OCI-LY3 (cell line): Measurements from ENCODE around the gene FXYD5.
A peak's percentile ranks its signal among the peaks of the same experiment; 100 is the strongest.

Experiments
- H2AFZ ChIP-seq: fragments of 200-600, 300-600 bp; shearing (Covaris generic); 2 replicates; pipeline ENCODE4 v1.6.0; 2014; ENCODE audit warnings: antibody characterized with exemption, low read depth, low read length
- H3K27ac ChIP-seq: fragments of 200-600, 300-600 bp; sonication (generic); 2 replicates; pipeline ENCODE4 v1.5.1; 2014; ENCODE audit warnings: mild to moderate bottlenecking, low read length, moderate library complexity, mixed read lengths
- H3K27me3 ChIP-seq: fragments of 200-600, 300-600 bp; sonication (generic); 2 replicates; pipeline ENCODE4 v1.6.1; 2014; ENCODE audit warnings: low read depth, low read length, mixed read lengths
- H3K36me3 ChIP-seq: fragments of 200-600, 300-600 bp; sonication (generic); replicated peaks from 2 replicates; pipeline ENCODE3; 2014; ENCODE audit warnings: low read depth, low read length, mixed read lengths
- H3K4me1 ChIP-seq: fragments of 300-600, 200-600 bp; sonication (generic); 2 replicates; pipeline ENCODE4 v1.6.1; 2014; ENCODE audit warnings: low read length, mixed read lengths
- H3K4me2 ChIP-seq: fragments of 200-600, 300-600 bp; sonication (generic); 2 replicates; pipeline ENCODE4 v1.6.1; 2014; ENCODE audit warnings: low read length, mixed read lengths
- H3K4me3 ChIP-seq: fragments of 300-600, 200-600 bp; sonication (generic); 2 replicates; pipeline ENCODE4 v1.5.1; 2014; ENCODE audit warnings: antibody characterized with exemption, mild to moderate bottlenecking, low read length, moderate library complexity
- H3K79me2 ChIP-seq: fragments of 300-600, 200-600 bp; shearing (Covaris generic); 2 replicates; pipeline ENCODE4 v1.6.1; 2014; ENCODE audit warnings: mild to moderate bottlenecking, low read length, mixed read lengths
- H3K9ac ChIP-seq: fragments of 300-600, 200-600 bp; shearing (Covaris generic); 2 replicates; pipeline ENCODE4 v1.6.0; 2014; ENCODE audit warnings: mild to moderate bottlenecking, low read length, moderate library complexity
- H3K9me3 ChIP-seq: fragments of 200-600, 300-600 bp; shearing (Covaris generic); 2 replicates; pipeline ENCODE4 v1.6.1; 2014; ENCODE audit warnings: low read length, mixed read lengths; ENCODE audit not compliant: insufficient read depth
- H4K20me1 ChIP-seq: fragments of 200-600, 300-600 bp; sonication (generic); 2 replicates; pipeline ENCODE4 v1.6.1; 2016; ENCODE audit warnings: low read length, mixed read lengths; ENCODE audit not compliant: insufficient read depth
- CTCF ChIP-seq: fragments of 200-600, 300-600 bp; sonication (generic); IDR thresholded peaks from 2 replicates; pipeline ENCODE4 v1.5.1; 2014; ENCODE audit warnings: antibody characterized with exemption, low read length, low read depth
- EZH2phosphoT487 ChIP-seq: fragments of 200-600 bp; shearing (Covaris generic); IDR thresholded peaks from 2 replicates; pipeline ENCODE4 v1.6.1; 2018; ENCODE audit warnings: antibody characterized with exemption, mixed run types, low read depth

FXYD5 gene

GRCh38 chr19:35153701-35154524 is 622 bp upstream of the FXYD5 start:
- Histone ChIP-seq H3K36me3 (peaks cover 19% of the 10 kb centered on the region), H3K4me3 (peak overlapping the region; percentile 81), H3K27me3 (peaks cover 12% of the 10 kb centered on the region), H3K4me2 (peak overlapping the region; percentile 94), H3K4me1 (peaks cover 13% of the 10 kb centered on the region), H3K9me3 (no peaks in the 10 kb centered on the region), H3K27ac (no peak overlapping the region), H4K20me1 (no peaks in the 10 kb centered on the region), H3K79me2 (peaks cover 9% of the 10 kb centered on the region), H2AFZ (peak overlapping the region; percentile 87; the same call in 1 of the 2 replicates), H3K9ac (peak overlapping the region; percentile 86)
- TF ChIP-seq CTCF, result peak; percentile 46
- TF ChIP-seq EZH2phosphoT487, result no peak

- Histone ChIP-seq H3K36me3 (peaks cover 24% of the 10 kb centered on the region), H3K4me2 (peak overlapping the region; percentile 94), H3K79me2 (peaks cover 9% of the 10 kb centered on the region), H3K9me3 (no peaks in the 10 kb centered on the region), H3K27ac (no peak overlapping the region), H3K4me1 (peaks cover 13% of the 10 kb centered on the region), H3K9ac (peak overlapping the region; percentile 86), H2AFZ (no peak overlapping the region), H3K27me3 (peaks cover 12% of the 10 kb centered on the region), H3K4me3 (peak overlapping the region; percentile 81), H4K20me1 (no peaks in the 10 kb centered on the region)
- TF ChIP-seq CTCF, result no peak
- no peak for TF ChIP-seq EZH2phosphoT487
These were observed 906 bp downstream of the FXYD5 start for GRCh38 chr19:35155441-35155840.

- TF ChIP-seq EZH2phosphoT487, result no peak
- TF ChIP-seq CTCF, result no peak
- Histone ChIP-seq H3K27ac (no peak overlapping the region), H3K9me3 (no peaks in the 10 kb centered on the region), H4K20me1 (no peaks in the 10 kb centered on the region), H3K4me1 (peaks cover 13% of the 10 kb centered on the region), H2AFZ (no peak overlapping the region), H3K36me3 (peaks cover 31% of the 10 kb centered on the region), H3K4me2 (peak overlapping the region; percentile 94), H3K4me3 (peak overlapping the region; percentile 81), H3K79me2 (peaks cover 9% of the 10 kb centered on the region), H3K27me3 (peaks cover 12% of the 10 kb centered on the region), H3K9ac (peak overlapping the region; percentile 86)
These were observed 1.6 kb downstream of the FXYD5 start for GRCh38 chr19:35155981-35156672.

- H3K27ac ChIP-seq, result no peak overlapping the region
- H2AFZ ChIP-seq, result no peak overlapping the region
- peaks cover 12% of the 10 kb centered on the region for H3K27me3 ChIP-seq
- H3K36me3 ChIP-seq, result peaks cover 36% of the 10 kb centered on the region
- TF ChIP-seq EZH2phosphoT487 (no peak), CTCF (no peak)
- no peak overlapping the region for H3K4me3 ChIP-seq
- H4K20me1 ChIP-seq, result no peaks in the 10 kb centered on the region
- no peaks in the 10 kb centered on the region for H3K9me3 ChIP-seq
- no peak overlapping the region for H3K4me2 ChIP-seq
- H3K4me1 ChIP-seq, result peaks cover 13% of the 10 kb centered on the region
- peaks cover 9% of the 10 kb centered on the region for H3K79me2 ChIP-seq
- no peak overlapping the region for H3K9ac ChIP-seq
These were observed 2.1 kb downstream of the FXYD5 start for GRCh38 chr19:35156673-35157014.
